Activated CD4-positive, CD25-positive, alpha-beta regulatory T cell treated with anti-CD3 and anti-CD28 coated beads, Interleukin-2, amount 50 U/mL, for 72 hours (primary cell): ENCODE data around the gene PCCA.

ENCODE experiments used
- DNase-seq: peaks from one replicate; pipeline ENCODE4 v3.0.0; 2021

PCCA gene

DNA sequence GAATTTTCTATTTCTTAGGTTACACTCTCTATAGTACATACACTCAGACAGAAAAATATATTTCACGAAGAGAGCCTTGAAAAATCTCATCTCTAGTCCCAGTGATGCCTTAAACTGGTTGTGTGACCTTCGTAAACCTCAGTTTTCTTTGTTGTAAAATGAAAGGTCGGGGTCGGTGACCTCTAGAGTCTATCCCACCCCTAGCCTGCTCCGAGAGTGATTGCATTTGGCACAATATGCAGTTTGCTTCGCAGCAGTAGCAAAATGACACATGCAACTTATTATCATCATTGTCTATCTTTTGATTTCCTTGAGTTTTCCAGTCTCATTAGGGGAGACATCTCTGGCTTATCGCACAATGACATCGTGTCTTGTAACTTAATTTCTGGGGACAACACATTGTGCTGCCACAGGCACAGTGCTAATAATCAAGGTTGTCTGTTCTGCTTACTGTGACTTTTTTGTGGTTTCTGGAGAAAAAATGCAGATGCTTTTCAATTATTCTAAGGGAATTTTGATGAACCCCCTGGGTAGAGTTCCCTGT, 384.7 kb downstream of the PCCA start:
- DNase-seq = no peak

DNA sequence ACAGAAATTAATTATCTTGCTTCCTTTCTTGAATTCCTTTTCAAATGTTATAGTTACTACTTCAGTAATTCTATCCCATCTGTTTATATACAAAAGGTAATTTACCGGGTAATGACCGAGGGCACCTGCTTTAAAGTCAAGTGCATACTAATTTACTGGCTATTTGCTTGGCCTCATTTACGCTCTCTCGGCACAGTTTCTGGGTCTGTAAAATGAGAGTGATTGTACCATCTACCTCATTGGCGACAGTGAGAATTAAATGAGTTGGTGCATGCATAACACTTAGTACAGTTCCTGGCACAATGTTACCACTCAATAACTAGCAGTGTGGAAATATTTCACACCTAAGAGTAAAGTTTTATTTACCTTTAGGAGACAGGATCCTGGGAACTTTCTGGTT, 388.1 kb downstream of the PCCA start:
- DNase-seq = no peak

DNA sequence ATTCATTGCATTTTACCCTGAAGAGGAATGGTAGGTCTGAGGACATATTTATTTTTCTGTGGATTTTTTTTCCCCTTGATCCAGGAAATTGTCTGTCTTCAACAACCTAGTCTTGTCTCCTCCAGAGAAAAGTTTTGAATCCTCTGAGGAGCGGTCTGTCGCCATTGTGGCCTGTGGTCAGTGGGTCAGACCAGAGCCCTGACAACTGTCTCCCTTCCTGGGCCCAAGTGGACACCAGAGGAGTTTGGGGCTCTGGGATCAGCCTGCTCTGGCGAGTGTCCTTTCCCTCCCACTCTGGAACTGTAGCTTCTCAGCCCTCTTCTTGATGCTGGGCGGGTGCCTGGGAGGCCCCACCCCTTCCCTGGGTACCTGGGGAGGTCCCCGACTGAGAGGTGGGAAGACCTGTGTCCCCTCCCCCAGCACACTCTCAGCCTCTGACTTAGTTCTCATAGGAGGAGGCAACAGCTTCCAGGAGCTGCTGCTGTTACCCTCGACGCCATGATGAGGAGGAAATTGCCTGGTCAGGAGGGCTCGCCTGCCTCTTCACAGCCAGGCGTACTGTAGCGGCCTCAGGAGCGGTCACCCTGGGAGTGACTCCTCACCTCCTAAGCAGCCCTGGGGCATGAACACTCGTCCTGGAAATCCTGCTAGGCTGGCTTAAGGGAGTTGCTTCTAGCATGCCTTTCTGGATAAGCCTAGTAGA, 389.4 kb downstream of the PCCA start:
- no peak for DNase-seq

DNA sequence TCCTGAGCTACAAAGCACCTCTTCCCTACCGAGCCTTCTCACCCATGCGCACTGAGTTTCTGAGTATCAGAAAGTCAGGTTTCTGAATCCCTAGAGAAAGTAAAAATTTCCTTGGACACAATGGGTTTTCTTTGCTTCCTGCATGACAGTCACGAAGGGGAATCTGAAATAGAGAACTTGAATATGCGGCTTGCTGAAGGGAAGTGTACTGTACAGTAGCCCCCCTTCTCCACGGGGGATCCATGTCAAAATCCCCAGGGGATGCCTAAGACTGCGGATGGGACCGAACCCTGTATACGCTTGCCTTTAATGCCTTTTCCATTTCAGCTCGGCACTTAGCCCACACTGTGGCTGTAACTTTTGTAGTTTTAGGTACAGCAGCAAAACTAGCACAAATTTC, 391.8 kb downstream of the PCCA start:
- no peak for DNase-seq

DNA sequence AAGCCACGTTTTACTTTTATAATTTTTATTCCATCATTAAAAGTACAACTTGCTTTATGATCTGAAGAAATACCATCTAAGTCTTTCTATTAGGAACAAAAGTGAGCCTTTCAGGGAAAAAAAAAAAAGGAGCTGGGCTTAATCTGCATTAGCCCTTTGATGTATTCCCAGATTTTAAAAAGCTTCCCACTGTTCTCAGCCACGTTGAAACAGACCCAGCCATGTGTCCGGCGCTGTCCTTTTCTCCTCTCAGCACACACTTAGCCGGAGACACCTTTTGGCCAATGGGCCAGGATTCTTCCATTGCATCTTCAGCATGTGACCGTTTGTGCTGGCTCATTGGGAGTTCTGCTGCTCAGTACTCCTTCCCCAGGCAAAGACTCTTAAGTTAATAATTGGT, 394.2 kb downstream of the PCCA start:
- no peak for DNase-seq

DNA sequence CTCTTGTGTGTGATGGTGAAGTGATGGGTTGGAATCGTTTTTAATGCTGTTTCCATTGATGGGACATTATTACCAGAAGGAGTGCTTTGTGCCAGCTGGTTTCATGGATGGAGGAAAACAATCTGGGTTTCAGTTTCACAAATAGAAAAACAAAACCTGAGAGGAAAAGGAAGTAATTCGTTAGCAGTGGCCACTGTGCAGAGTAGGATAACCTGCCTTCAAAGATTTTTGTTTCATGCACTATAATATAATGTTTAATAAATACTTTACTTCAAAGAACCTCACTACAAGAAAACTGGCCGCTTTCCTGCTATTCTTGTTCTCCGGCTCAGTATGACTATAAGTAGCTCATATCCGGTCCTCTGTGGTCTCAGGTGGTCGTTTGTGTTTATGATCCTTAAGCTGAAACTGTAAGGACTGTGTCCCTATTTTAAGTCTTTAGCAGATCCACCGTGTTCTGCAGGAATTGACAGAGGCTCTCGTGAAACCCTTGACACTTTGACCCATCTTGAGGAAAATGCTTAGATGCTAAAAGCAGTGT, 395.0 kb downstream of the PCCA start:
- no peak for DNase-seq

DNA sequence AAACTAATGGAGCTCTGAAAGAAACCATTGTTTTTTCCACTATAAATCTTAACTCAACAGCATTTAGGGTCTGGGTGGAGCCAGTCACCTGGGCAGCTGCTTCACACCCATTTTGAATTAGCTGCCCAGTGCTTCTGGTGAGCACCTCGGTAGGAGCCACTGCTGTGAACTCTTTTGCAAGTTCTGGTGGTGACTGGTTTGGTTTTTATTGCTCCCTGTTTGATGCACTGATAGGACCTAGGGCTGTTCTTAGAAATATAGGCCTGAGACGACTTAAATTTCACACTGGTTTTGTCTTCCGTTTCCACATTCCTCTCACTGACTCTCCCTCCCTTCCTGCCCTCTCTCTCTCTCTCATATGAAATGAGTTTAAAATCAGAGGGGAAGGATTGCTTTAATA, 395.8 kb downstream of the PCCA start:
- DNase-seq = no peak

DNA sequence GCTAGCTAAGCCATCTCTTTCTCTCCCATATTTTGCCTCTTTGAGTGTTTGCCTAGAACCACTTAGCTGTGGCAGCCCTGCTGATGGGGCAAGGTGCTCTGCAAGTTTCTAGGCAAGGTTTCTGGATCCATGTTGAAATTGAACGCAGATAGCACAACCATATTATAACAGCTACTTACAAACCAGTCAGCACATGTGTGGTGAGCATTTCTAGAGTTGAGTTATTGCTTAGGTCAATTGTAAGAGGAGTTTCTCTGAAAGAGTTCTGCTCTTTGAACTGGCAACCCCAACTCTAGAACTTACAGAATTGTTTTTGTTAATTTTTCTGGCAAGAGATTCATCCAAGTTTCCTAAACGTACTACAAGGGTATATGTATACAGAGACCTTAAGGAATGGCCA, 396.4 kb downstream of the PCCA start:
- no peak for DNase-seq

DNA sequence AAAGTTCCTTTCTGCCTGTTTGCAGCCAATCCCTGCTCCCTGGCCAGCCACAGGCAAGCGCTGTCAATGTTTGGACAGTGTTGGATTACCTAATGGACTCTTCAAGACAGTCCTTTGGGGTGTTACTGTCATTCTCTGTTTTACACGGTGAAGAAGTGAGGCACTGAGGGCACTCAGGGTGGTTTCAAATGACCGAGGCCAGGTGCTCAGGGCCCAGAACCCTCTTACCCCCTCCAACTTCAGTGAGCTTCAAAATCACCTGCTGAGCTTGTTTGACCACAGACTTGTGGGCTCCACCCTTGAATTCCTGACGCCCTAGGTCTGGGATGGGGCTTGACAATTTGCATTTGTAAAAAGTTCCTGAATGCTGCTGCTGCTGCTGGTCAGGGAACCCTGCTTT, 401.8 kb downstream of the PCCA start:
- DNase-seq = no peak

DNA sequence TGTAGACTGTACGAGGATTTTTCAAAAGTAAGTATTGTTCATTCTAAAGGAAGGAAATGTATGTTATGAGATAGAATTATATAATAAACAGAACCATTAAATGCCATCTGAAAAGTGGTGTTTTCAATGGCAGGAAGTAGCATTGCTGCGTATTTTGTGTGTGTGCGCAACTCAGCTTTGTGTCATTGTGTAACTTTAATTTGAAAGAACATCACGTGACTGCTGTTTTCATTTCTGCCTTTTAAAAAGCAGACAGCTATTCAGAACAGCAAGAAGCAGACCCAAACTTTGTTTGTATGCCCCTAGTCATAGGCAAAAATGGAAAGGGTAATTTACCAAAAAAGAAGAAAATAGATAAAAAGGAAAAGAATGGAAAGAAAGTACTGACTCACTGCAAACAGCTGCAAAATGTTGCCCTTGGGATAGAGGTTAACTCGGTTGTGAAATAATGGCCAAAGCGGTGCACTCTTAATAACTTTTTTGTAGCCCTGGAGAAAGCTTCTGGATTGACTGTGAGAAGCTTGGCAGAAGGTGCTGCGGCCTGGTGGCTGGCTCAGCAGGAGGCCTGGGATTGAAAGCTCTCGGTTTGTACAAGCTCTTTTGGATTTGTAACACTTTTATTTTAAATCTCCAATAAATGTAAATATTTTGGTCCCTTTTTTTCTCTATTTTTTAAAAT, 402.4 kb downstream of the PCCA start:
- no peak for DNase-seq

DNA sequence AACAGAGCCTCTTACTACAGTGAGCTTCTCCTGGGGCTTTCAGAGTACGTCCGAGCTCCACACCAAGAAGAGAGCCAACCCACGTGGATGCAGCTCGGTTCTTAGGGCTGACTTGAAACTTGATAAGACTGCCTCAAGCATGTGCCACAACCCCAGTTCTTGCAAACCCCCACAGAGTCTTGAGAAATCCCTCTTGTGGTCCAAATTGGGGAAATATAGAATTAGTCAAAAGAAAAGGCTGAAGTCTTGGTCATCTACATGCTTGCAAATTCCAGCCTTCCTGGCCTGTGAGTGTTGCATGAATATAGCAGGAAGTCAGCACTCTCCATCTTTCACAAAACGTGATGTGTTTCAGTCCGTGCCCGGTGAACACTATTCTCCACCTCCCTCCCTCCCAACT, 404.5 kb downstream of the PCCA start:
- no peak for DNase-seq

DNA sequence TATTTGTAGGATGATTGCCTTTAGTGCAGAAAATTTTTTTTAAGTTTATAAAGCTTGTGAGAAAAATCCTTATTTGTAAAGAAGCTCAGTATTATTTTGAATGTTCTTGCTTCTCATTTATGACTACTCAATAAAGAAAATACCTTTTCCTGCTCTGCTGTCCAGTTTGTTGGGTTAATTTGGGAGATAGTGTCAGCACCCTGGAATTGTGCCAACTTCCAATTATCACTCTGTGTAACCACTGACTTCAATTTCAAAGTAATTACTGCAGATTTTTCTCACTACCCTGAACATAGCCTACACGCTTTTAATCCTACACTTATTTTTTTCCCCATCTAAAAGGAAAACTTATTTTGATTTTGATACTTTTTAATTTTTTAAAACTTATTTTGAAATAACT, 406.6 kb downstream of the PCCA start:
- DNase-seq = no peak

DNA sequence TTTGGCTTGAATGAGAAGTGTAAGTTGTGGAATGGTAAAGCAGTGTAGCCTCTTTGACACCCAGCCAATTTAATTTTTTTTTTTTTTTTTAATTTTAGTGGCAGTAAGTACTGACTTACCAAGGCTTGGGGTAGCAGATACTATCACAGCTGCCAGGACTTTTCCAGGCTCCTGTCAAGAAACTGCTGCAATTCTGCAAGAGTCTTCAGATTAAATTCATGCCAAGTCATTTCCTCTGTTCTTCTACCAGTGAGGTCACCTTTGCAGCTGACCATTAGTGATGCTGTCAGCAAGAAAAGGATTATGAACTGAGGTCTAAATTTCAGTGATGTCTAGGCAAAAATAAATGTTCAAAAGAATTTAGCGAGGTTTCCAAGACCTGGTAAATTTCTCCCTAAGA, 408.5 kb downstream of the PCCA start:
- DNase-seq = no peak

DNA sequence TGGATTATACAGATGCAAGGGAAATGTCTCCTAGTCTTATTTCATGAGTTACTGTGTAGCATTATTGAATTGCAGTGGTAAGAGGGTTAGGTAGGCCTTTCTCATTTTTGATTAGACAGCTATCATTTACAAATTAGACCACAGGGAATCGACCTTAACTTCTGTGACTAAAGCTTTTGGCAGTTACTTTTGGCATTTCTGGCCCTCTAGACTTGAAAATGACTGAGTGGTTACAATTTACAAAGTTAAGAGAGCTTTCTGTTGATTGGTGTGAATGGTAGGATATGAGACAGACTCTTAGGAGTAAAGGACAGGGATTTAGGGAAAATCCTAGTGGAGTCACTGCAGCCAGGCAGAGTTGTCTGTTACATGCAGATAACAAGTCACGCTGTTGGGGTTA, 413.6 kb downstream of the PCCA start:
- no peak for DNase-seq

DNA sequence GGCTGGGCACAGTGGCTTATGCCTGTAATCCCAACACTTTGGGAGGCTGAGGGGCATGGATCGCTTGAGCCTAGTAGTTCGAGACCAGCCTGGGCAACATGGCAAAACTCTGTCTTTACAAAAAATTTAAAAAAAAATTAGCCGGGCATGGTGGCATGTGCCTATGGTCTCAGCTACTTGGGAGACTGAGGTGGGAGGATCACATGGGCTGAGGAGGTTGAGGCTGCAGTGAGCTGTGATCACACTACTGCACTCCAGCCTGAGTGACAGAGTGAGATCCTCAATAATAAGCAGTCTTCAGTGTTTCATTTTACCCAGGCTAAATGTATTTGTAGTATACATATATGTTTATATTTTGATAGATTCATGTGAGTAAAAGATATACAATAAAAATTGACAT, 414.7 kb downstream of the PCCA start:
- no peak for DNase-seq

DNA sequence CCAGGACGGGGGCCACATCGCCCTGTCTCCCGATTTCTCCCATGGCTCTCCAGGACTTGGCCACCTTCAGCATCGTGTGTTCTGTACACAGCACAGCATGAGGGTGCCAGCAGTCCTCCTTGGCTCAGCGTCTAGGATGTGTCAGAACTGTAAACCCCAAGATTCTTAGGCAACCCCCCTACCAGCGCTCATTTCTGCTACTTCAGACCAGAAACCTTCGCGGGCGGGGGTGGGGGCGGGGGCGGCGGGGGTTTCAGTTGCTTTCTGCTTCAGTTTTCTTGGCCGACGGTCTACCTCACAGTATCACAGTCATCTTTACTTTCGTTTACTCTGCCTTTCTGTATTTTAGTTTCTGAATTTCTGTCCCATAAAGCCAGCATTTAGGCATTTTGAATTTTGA, 417.3 kb downstream of the PCCA start:
- no peak for DNase-seq

DNA sequence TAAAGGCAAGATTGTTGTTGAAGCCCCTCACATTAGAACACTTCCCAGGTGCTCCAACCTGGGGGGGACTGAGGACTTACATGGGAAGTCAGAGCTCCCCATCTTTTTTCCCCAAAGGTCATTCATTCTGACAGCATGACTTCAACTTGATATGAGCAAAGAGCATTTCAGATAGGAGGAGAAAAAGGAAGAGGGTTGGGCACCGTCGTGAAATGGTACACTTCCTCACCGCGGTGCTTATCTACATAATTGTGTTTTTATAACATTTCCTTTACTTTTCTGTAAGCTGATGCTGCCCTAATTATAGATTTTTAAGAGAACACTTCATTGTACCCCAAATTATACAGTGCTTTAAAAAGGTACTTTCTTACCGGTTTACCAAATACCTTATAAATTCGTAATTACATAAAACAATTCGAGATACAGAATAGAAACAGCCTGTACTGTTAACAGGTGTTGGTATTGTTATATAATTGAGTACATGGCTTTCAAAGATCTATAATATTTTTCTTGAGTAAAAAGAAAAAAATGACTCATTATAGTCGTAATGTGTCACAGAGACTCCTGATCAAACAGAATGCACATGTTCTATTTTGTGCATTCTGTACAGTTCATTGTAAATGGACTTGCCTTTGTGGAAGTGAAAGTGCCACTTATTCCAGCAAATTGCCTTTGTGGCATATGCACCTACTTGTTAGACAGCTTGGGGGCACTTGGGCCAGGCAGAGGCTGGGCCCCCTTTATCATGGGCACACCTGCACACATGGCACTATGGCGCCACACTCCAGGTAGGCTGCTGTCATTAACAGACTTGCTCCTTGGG, 417.9 kb downstream of the PCCA start:
- no peak for DNase-seq

DNA sequence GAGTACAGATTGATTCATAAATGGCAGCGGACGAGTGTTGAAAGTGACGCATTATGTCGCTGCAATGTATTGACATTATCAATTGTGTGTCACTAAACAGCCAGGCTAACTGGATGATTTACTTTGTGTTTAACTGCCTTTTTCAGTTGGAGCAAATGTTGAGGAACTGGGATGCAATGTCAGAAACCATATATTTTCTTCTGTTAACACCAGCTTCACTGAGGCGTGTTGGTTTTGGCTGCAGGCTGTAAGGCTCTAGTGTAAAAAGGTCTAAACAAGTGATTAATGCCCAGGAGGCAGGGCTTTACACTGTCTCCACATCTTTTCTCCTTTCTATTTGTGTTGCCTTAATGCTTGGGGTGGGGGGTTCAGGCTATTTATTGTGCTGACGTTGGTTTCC, 419.6 kb downstream of the PCCA start:
- DNase-seq = no peak

DNA sequence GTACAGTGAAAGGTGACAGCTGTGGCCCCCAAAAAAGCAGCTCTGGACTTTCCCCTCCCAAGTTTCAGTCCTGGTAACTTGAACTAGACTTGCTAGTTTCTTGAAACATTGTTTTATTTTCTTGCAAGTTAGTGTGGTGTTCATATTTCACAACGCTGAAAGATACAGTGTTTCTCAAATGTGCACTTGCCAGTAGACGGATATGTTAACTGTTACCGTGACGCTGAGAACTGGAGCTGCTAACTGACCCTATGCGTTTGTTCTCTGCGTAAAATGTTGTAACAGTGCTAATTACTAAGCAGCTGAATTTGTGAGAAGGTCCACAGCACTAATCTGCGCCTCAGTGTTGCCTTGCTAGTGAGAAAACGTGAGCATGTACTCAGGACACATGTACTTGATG, 420.1 kb downstream of the PCCA start:
- DNase-seq = no peak

DNA sequence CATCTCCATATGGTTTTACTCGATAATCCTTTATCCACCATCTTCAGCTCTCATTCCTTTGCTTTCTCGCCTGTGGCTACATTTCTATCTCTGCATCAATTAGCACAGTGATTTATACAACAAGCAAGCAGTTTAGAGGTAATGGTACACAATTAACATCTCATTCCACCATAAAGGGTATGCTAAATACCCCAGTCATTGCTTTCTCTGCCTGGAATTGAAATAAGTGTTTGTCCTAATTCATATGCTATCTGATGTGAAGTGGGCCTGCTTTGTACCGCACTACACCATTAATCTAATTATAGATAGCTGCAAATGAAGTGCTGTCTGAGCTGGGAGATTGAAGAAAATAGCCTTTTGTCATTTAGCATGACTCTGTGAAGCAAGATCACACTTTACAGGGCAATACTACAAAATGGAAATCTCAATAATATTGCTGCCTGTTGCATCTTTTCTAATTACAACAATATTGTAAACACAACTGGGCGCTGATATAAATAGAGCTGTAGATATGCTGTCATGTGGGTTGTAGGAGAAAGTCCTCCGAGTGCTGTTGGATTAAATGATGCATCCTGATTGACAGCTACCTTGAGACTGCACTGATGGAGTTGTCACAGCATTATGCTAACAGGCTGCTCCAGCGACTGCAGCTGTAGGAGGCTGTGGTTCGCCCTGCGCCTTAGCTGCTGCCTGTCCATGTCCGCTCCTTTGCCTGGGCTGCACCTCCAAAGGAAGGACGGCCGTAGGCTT, 421.5 kb downstream of the PCCA start:
- DNase-seq = no peak

DNA sequence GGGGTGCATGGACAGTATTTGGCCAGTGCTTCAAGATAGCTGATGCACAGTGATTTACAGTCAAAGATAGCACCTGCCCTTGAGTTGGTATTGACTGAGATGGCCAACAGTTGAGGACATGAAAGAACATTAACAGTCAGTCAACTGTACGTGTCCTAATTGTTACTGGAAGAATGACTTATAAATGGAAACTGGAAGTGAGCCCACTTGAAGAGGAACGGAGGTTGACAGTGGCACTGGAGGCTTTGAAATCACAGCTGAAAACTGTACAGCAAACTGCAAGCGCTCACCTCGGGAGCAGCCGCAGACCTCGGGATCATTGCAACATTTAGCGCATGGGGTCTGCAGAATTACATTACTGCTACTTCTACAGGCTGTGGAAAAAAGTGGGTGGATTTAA, 422.6 kb downstream of the PCCA start:
- no peak for DNase-seq

DNA sequence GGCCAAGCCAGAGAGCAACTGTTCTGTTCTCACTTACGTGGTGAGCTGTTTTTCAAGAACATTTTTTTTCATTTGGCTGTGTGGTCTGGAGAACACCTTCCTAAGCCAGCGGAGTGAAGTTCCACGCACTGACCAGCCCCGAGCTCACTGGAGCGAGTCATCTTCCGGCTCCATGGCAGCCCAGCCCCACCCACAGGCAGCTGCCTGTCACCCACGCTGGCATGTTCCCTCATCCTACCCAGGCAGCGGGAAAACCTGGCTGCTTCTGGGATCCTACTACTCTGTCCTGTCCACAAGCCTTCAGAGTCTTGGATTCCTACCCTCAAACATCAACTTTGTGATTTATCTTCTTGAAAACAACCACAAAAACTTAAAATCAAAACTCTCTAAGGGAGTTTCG, 423.5 kb downstream of the PCCA start:
- DNase-seq = no peak

DNA sequence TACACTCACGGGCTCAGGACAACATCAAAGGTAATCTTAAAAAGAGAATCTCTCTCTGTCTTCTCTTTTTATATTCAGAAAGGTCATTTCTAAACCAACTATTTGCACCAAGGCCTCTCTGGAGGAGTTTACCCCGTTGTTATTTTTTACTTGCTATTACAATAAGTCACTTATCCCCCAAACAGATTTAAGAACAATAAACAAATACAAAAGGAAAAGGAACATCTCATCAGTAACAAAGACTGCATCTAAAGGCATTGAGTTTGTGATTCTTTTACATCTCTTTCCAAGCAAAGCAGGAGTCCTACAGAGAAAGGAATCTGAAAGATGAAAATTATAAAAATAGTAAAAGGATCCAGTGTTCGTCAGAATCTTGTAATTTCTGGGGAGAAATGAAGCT, 424.3 kb downstream of the PCCA start:
- no peak for DNase-seq
